CD4-positive, alpha-beta T cell treated with Interferon alpha-2 for 1 hour (primary cell): Measurements from ENCODE around the gene PDE8A.
"Not testable (repeated sequence)": the region's sequence is repeated elsewhere in the genome, so short reads cannot be mapped to it uniquely, and the experiment has no call there.

Experiments
- DNase-seq, 2 donors: peaks; one replicate each; pipeline ENCODE4 v3.0.0-alpha.2; 2020 to 2022

PDE8A gene

GRCh38 chr15:84992157-84992944 lies 10.7 kb downstream of the PDE8A start:
- no peak for DNase-seq

- DNase-seq: no peak
These were observed 14.4 kb downstream of the PDE8A start for GRCh38 chr15:84996055-84996454.

GRCh38 chr15:84996714-84997113 lies 15.1 kb downstream of the PDE8A start:
- DNase-seq: not testable (repeated sequence)

GRCh38 chr15:84997214-84997613 lies 15.6 kb downstream of the PDE8A start:
- not testable (repeated sequence) for DNase-seq

GRCh38 chr15:85000189-85000864 lies 18.7 kb downstream of the PDE8A start:
- no peak for DNase-seq

GRCh38 chr15:85000937-85001336 lies 19.3 kb downstream of the PDE8A start:
- no peak for DNase-seq

GRCh38 chr15:85002517-85002916 lies 20.9 kb downstream of the PDE8A start:
- DNase-seq: peak in 1 of 2 donors; percentile 31

GRCh38 chr15:85003593-85004312 lies 22.1 kb downstream of the PDE8A start:
- peak in 1 of 2 donors; percentile 15 for DNase-seq

GRCh38 chr15:85004550-85004949 lies 22.9 kb downstream of the PDE8A start:
- DNase-seq: no peak

- DNase-seq: no peak
These were observed 23.7 kb downstream of the PDE8A start for GRCh38 chr15:85005319-85005718.

GRCh38 chr15:85005746-85006145 lies 24.1 kb downstream of the PDE8A start:
- DNase-seq: no peak

GRCh38 chr15:85006201-85006600 lies 24.5 kb downstream of the PDE8A start:
- DNase-seq: no peak

- no peak for DNase-seq
These were observed 25.0 kb downstream of the PDE8A start for GRCh38 chr15:85006655-85007054.

- DNase-seq: no peak
These were observed 25.5 kb downstream of the PDE8A start for GRCh38 chr15:85007137-85007536.

GRCh38 chr15:85007741-85008397 lies 26.2 kb downstream of the PDE8A start:
- no peak for DNase-seq

GRCh38 chr15:85008474-85009260 lies 27.0 kb downstream of the PDE8A start:
- no peak for DNase-seq

- DNase-seq: no peak
These were observed 27.8 kb downstream of the PDE8A start for GRCh38 chr15:85009435-85009834.

GRCh38 chr15:85010071-85010385 lies 28.4 kb downstream of the PDE8A start:
- DNase-seq: no peak

GRCh38 chr15:85010386-85011159 lies 28.9 kb downstream of the PDE8A start:
- no peak for DNase-seq

GRCh38 chr15:85011160-85011571 lies 29.5 kb downstream of the PDE8A start:
- no peak for DNase-seq

GRCh38 chr15:85011724-85012123 lies 30.1 kb downstream of the PDE8A start:
- DNase-seq: not testable (repeated sequence)

- DNase-seq: no peak
These were observed 32.1 kb downstream of the PDE8A start for GRCh38 chr15:85013785-85014184.
